VCaP (cell line): Measurements from ENCODE around the gene NOD2.

Experiments
- H3K27ac ChIP-seq: fragments of 450-650 bp; 2 replicates; pipeline ENCODE4 v1.5.1; 2017
- TF ChIP-seq, protein P1 (sequence below): fragments of 450-650 bp; conservative IDR thresholded peaks from 2 replicates; pipeline ENCODE4 v1.5.1; 2017; ENCODE audit warnings: mild to moderate bottlenecking, moderate library complexity

NOD2 gene

GRCh38 chr16:50653633-50654519, 39.5 kb upstream of the NOD2 start:
- TF ChIP-seq, protein P1, sequence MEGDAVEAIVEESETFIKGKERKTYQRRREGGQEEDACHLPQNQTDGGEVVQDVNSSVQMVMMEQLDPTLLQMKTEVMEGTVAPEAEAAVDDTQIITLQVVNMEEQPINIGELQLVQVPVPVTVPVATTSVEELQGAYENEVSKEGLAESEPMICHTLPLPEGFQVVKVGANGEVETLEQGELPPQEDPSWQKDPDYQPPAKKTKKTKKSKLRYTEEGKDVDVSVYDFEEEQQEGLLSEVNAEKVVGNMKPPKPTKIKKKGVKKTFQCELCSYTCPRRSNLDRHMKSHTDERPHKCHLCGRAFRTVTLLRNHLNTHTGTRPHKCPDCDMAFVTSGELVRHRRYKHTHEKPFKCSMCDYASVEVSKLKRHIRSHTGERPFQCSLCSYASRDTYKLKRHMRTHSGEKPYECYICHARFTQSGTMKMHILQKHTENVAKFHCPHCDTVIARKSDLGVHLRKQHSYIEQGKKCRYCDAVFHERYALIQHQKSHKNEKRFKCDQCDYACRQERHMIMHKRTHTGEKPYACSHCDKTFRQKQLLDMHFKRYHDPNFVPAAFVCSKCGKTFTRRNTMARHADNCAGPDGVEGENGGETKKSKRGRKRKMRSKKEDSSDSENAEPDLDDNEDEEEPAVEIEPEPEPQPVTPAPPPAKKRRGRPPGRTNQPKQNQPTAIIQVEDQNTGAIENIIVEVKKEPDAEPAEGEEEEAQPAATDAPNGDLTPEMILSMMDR, result no peak
- no peak overlapping the region for H3K27ac ChIP-seq

- no peak overlapping the region for H3K27ac ChIP-seq
- TF ChIP-seq, protein P1, result no peak
Observed at GRCh38 chr16:50655558-50656055, 37.8 kb upstream of the NOD2 start.

DNA sequence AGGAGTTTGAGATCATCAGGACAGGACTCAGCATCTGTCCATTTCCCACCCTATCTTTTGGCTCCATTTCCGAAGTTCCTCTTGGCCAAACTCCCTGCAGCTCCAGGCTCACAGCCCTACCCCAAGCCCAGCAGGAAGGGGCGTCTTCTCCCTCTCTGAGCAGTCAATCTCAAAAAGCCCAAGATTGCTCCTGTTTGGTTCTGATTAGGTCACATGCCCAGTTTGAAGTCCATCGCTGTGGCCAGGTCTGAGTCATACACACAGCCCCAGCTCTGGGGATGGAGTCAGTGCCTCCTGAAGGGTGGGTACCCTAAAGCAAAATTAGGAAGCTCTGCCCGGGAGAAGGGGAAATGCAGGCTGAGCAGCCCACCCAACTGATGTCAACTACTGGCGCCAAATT, 36.2 kb upstream of the NOD2 start:
- TF ChIP-seq, protein P1, result no peak
- H3K27ac ChIP-seq, result no peak overlapping the region

DNA sequence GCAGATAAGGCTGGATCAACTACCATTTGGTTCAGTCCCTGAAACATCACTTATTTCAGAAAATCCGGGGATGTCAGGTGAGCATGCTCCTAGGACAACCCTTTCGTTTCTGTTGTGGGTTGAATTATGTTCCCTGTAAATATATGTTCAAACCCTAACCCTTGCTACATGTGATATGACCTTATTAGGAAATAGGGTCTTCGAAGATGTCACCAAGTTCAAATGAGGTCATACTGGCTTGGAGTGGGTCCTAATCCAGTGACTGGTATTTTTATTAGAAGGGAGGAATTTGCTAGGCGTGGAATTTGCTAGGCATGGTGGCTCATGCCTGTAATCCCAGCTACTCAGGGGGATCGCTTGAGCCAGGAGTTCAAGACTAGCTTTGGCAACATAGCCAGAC, 33.6 kb upstream of the NOD2 start:
- TF ChIP-seq, protein P1, result no peak
- no peak overlapping the region for H3K27ac ChIP-seq

DNA sequence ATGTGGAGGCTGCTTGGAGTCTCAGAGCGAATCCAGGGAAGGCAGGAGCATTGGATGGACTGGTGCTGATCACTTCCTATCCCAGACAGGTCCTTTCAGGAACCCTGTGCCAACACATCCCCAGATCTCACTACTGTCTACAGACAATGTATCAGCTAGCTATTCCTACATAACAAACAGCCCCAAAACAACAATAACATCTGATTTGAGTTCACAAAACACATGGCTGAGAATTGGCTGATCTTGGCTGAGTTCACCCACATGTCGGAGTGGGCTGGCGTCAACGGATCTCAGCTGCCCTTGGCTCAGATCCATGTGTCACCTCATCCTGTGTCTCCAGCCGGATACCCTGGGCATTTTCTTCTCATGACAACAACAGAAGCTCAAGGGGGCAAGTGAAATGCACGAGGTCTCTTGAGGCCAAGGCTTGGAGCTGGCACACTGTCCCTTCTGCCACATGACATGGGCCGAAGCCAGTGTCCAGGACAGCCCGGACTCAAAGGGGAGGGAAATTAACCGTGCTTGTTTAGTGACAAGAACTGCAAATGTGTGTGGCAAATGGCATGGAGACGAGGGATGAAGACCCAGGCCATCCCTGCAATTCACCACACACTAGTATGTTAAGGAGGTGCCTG, 31.0 kb upstream of the NOD2 start:
- TF ChIP-seq, protein P1, result no peak
- no peak overlapping the region for H3K27ac ChIP-seq

DNA sequence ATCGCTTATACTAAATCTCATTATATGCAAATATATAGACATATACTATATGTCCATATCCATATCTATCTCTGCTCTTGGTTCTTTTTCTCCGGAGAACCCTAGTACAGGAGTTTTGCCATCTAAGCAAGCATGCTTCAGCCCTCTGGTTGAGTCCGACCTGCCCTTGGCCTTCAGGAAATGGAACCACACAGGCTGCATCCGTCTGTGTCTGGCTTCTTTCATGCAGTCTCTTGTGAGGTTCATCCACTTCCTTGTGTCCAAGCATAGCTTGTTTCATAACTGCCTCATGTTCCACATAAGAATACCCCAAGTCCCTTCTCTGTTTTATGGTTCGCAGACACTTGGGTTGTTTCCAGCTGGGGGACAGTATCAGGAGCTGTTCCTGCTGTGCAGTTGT, 29.1 kb upstream of the NOD2 start:
- TF ChIP-seq, protein P1, result no peak
- H3K27ac ChIP-seq, result no peak overlapping the region

DNA sequence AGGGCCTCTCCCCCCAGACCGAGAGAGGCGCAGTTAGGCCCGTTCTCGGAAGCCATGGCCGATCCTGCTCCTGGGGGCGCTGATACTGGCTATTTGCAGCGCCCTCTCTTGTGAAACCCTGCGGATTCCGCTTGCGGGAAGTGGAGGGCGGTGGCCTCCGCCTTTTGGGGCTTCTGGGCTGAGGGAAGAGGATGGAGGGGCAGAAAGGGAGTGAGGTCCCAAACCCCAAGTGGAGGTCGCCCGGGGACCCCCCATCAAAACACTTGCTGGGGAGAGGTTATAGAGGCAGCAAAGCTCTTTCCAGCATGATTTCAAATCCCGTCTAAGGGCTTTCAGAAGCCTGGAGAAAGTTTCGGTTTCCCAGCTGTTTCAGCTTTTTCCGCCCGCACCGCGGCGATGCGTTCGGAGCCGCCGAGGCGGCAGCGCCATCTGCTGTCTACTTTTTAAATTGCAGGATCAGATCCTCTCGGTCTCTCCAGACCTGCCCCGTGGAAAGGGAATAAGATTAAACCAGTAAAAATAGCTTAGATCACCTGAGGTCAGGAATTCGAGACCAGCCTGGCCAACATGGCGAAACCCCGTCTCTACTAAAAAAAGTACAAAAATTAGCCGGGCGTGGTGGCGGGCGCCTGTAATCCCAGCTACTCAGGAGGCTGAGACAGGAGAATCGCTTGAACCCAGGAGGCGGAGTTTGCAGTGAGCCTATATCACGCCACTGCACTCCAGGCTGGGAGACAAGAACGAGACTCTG, 28.1 kb upstream of the NOD2 start:
- TF ChIP-seq, protein P1, result peak; percentile 87
- no peak overlapping the region for H3K27ac ChIP-seq
